SU-DHL-6 (cell line): ENCODE measurements around the gene THNSL1.
"Not testable (repeated sequence)": the region's sequence is repeated elsewhere in the genome, so short reads cannot be mapped to it uniquely, and the experiment has no call there.

Experiments used
- H2AFZ ChIP-seq: fragments of 200-600 bp; sonication (generic); 2 replicates; pipeline ENCODE4 v1.6.1; 2014; ENCODE audit warnings: low read depth, mild to moderate bottlenecking, moderate library complexity, mixed read lengths, antibody characterized with exemption, low read length; ENCODE audit not compliant: severe bottlenecking
- H3F3A ChIP-seq: fragments of 200-600 bp; shearing (Covaris generic); 2 replicates; pipeline ENCODE4 v1.6.0; 2016; ENCODE audit warnings: antibody characterized with exemption, mild to moderate bottlenecking; ENCODE audit not compliant: insufficient read depth
- H3K27ac ChIP-seq: fragments of 200-600 bp; sonication (generic); 2 replicates; pipeline ENCODE4 v1.5.1; 2016; ENCODE audit warnings: low read depth, mild to moderate bottlenecking, low read length, moderate library complexity, mixed read lengths
- H3K27me3 ChIP-seq: fragments of 200-600 bp; sonication (generic), shearing (Covaris generic); 2 replicates; pipeline ENCODE4 v1.6.0; 2014; ENCODE audit warnings: mild to moderate bottlenecking, low read length
- H3K36me3 ChIP-seq: fragments of 200-600 bp; sonication (generic); 2 replicates; pipeline ENCODE4 v1.6.1; 2014; ENCODE audit warnings: mild to moderate bottlenecking, low read length, mixed read lengths
- H3K4me2 ChIP-seq: fragments of 300-600, 200-600 bp; shearing (Covaris generic), sonication (generic); 2 replicates; pipeline ENCODE4 v1.6.0; 2014; ENCODE audit warnings: low read length, low read depth, mild to moderate bottlenecking; ENCODE audit not compliant: poor library complexity, severe bottlenecking
- H3K4me3 ChIP-seq: fragments of 200-600 bp; sonication (generic); 2 replicates; pipeline ENCODE4 v1.5.1; 2014; ENCODE audit warnings: antibody characterized with exemption, low read length, mild to moderate bottlenecking, mixed read lengths; ENCODE audit not compliant: insufficient read depth, poor library complexity, severe bottlenecking
- H3K79me2 ChIP-seq: fragments of 200-600 bp; sonication (generic); 2 replicates; pipeline ENCODE4 v1.6.1; 2014; ENCODE audit warnings: mild to moderate bottlenecking, low read length, moderate library complexity; ENCODE audit not compliant: insufficient read depth
- H3K9ac ChIP-seq: fragments of 200-600 bp; sonication (generic); 2 replicates; pipeline ENCODE4 v1.7.0; 2014; ENCODE audit warnings: mild to moderate bottlenecking, low read length
- H3K9me2 ChIP-seq: fragments of 200-600 bp; sonication (generic); replicated peaks from 2 replicates; pipeline ENCODE4 v1.6.1; 2014; ENCODE audit warnings: low read length; ENCODE audit not compliant: insufficient read depth
- H3K9me3 ChIP-seq: fragments of 200-600 bp; sonication (generic); 2 replicates; pipeline ENCODE4 v1.6.1; 2014; ENCODE audit warnings: low read length, mixed read lengths; ENCODE audit not compliant: insufficient read depth
- H4K20me1 ChIP-seq: fragments of 200-600 bp; sonication (generic); 2 replicates; pipeline ENCODE4 v1.6.1; 2014; ENCODE audit warnings: low read depth, mild to moderate bottlenecking, antibody characterized with exemption, low read length, moderate library complexity, mixed read lengths
- EZH2phosphoT487 ChIP-seq: fragments of 200-600 bp; sonication (generic), shearing (Covaris generic); conservative IDR thresholded peaks from 2 replicates; pipeline ENCODE4 v1.6.1; 2018; ENCODE audit warnings: mild to moderate bottlenecking, antibody characterized with exemption, low read length, moderate library complexity, mixed read lengths
- TF ChIP-seq, protein P1 (sequence below): fragments of 200-600 bp; sonication (generic); IDR thresholded peaks from one replicate; pipeline ENCODE4 v1.5.1; 2017; ENCODE audit warnings: antibody characterized with exemption, mild to moderate bottlenecking, low read length, moderate library complexity; ENCODE audit not compliant: insufficient read depth, poor library complexity, severe bottlenecking

THNSL1 gene

DNA sequence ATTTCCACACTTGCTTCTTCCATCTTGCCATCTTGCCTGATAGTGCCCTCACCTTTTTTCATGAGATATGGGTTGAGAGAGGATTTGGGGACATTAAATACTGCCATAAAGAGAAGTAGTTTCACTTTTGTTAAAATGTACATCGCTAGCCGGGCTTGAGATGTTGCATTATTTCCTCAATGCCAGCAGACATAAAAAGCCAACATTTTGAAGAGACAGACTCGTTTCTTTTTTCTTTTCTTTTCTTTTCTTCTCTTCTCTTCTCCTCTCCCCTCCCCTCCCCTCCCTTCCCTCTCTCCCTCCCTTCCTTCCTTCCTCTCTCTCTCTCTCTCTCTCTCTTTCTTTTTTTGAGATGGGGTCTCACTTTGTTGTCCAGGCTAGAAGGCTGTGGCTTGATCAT lies 18.4 kb upstream of the THNSL1 start:
- Histone ChIP-seq H3K36me3 (no peaks in the 10 kb centered on the region), H3K4me2 (no peak overlapping the region), H2AFZ (no peak overlapping the region), H3K9me3 (no peaks in the 10 kb centered on the region), H3K9me2 (no peaks in the 10 kb centered on the region), H3K79me2 (no peaks in the 10 kb centered on the region), H3K27ac (no peak overlapping the region), H4K20me1 (no peaks in the 10 kb centered on the region), H3K9ac (no peak overlapping the region), H3K4me3 (no peak overlapping the region), H3F3A (no peaks in the 10 kb centered on the region), H3K27me3 (no peaks in the 10 kb centered on the region)
- TF ChIP-seq, protein P1, sequence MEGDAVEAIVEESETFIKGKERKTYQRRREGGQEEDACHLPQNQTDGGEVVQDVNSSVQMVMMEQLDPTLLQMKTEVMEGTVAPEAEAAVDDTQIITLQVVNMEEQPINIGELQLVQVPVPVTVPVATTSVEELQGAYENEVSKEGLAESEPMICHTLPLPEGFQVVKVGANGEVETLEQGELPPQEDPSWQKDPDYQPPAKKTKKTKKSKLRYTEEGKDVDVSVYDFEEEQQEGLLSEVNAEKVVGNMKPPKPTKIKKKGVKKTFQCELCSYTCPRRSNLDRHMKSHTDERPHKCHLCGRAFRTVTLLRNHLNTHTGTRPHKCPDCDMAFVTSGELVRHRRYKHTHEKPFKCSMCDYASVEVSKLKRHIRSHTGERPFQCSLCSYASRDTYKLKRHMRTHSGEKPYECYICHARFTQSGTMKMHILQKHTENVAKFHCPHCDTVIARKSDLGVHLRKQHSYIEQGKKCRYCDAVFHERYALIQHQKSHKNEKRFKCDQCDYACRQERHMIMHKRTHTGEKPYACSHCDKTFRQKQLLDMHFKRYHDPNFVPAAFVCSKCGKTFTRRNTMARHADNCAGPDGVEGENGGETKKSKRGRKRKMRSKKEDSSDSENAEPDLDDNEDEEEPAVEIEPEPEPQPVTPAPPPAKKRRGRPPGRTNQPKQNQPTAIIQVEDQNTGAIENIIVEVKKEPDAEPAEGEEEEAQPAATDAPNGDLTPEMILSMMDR: no peak
- TF ChIP-seq EZH2phosphoT487: no peak

DNA sequence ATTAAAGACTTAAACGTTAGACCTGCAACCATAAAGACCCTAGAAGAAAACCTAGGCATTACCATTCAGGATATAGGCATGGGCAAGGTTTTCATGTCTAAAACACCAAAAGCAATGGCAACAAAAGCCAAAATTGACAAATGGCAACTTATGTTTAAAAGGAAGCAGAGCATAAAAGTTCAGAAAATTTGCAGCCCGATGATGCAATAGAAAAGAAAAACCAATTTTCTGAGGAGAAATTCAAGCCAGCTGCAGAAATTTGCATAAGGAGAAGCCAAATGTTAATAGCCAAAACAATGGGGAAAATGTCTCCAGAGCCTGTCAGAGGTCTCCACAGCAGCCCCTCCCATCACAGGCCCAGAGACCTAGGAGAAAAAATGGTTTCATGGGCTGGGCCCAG lies 4.8 kb upstream of the THNSL1 start:
- H3K9me3 ChIP-seq, H2AFZ ChIP-seq, H3K27ac ChIP-seq, H4K20me1 ChIP-seq, H3K4me3 ChIP-seq, H3K36me3 ChIP-seq, H3K4me2 ChIP-seq, H3K9me2 ChIP-seq, H3K27me3 ChIP-seq, H3F3A ChIP-seq, H3K9ac ChIP-seq, H3K79me2 ChIP-seq: not testable (repeated sequence)

DNA sequence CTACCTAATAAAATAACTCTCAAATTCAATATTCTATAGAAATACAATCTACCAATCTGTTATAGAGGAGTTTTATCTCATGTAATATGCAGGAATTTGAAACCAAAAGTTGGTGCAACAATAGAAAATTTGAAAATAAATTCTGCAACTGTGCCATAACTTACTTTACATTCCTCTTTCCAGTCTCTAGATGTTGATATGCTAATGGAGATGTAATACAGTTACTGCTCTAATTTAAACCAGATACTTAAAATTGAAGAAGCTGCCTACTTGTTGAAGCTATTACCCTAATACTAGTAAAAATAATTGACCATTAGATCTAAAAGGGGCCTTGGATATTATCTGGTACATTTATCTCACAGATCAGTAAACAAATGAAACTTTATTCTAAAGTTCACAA lies 1.8 kb upstream of the THNSL1 start:
- no peak overlapping the region for H3K4me3 ChIP-seq
- no peaks in the 10 kb centered on the region for H3F3A ChIP-seq
- H4K20me1 ChIP-seq: no peaks in the 10 kb centered on the region
- no peaks in the 10 kb centered on the region for H3K9me2 ChIP-seq
- H3K4me2 ChIP-seq: no peak overlapping the region
- H3K9ac ChIP-seq: no peak overlapping the region
- no peaks in the 10 kb centered on the region for H3K9me3 ChIP-seq
- no peak overlapping the region for H3K27ac ChIP-seq
- H3K79me2 ChIP-seq: no peaks in the 10 kb centered on the region
- H3K27me3 ChIP-seq: no peaks in the 10 kb centered on the region
- H3K36me3 ChIP-seq: no peaks in the 10 kb centered on the region
- no peak for TF ChIP-seq EZH2phosphoT487
- TF ChIP-seq, protein P1: no peak
- H2AFZ ChIP-seq: no peak overlapping the region

DNA sequence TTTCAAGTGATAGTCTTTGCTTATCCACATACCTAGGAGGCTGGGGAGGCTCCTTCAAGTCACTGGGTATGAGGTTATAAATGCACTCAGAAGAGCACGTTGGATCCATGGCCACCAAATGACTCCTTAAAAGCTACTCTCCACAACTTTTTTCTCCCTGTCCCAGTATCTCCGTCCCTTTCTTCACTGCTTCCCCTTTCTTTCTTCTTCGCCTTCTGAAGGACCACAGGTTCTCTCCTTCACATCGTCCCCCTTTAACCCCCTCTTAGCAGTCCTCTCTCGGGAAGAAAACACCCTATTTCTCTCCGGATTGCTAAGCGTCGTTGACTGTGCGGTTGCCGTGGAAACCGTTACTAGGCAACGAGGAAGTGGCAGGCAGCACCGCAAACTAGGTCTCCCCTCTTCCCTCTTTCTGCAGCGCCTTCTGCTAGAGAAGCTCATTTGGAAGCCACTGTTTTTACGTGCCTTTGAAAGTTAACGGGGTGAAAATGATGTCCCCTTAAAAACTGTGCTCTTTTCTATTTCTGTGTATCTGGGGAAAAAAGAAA lies 510 bp upstream of the THNSL1 start, which contains the start of gene ENKUR:
ENKUR (minus strand) TSS at position 331 of the 548 bp plus-strand sequence; CDS start at position 109, 222 bp downstream.
- H3F3A ChIP-seq: no peaks in the 10 kb centered on the region
- no peak within 1 kb of the TSS for H3K9ac ChIP-seq
- no peak within 1 kb of the TSS for H3K4me2 ChIP-seq
- H3K9me2 ChIP-seq: no peaks in the 10 kb centered on the region
- H3K27me3 ChIP-seq: no peaks in the 10 kb centered on the region
- H3K27ac ChIP-seq: no peak within 1 kb of the TSS
- H2AFZ ChIP-seq: no peak within 1 kb of the TSS
- H3K4me3 ChIP-seq: no peak within 1 kb of the TSS
- H3K79me2 ChIP-seq: no peaks in the 10 kb centered on the region
- no peaks in the 10 kb centered on the region for H3K9me3 ChIP-seq
- H3K36me3 ChIP-seq: no peaks in the 10 kb centered on the region
- TF ChIP-seq EZH2phosphoT487: no peak
- H4K20me1 ChIP-seq: no peaks in the 10 kb centered on the region
